Muscle of leg (tissue), 11 donors: Measurements from ENCODE around the gene C1QC. TPM values are rescaled to one million over a fixed set of nuclear protein-coding genes. Genes with fewer than 3 reads are reported as not detected.

ENCODE experiments used
- DNase-seq: peaks from one replicate; pipeline ENCODE4 v3.0.0; 2013
- H3K27ac ChIP-seq: one replicate; pipeline ENCODE4 v1.5.1; 2013; ENCODE audit warnings: mild to moderate bottlenecking, low read length, control low read depth
- H3K27me3 ChIP-seq: one replicate; pipeline ENCODE4 v1.6.1; 2013; ENCODE audit warnings: low read length; ENCODE audit not compliant: control insufficient read depth, insufficient read depth
- H3K36me3 ChIP-seq: one replicate; pipeline ENCODE4 v1.6.1; 2013; ENCODE audit warnings: low read length; ENCODE audit not compliant: control insufficient read depth, insufficient read depth
- H3K4me1 ChIP-seq: one replicate; pipeline ENCODE4 v1.6.1; 2013; ENCODE audit warnings: low read length; ENCODE audit not compliant: control insufficient read depth, insufficient read depth
- H3K4me3 ChIP-seq: one replicate; pipeline ENCODE4 v1.5.1; 2013; ENCODE audit warnings: low read length, control low read depth
- H3K9me3 ChIP-seq: replicated peaks from 2 replicates; pipeline ENCODE4 v1.6.1; 2013; ENCODE audit warnings: low read depth, low read length; ENCODE audit not compliant: control insufficient read depth
- WGBS: methylation state at CpG from one replicate; pipeline ENCODE4 v1.1.5; 2013; ENCODE audit warnings: missing lambda C conversion rate; ENCODE audit not compliant: insufficient coverage; 5-methylcytosine and 5-hydroxymethylcytosine counted together
- polyA plus RNA-seq, 8 donors: library from polyadenylated mRNA; unstranded; fragments of 120-200 nt; gene quantifications; one replicate each; pipeline versions ENCODE4 v1.2.1 to v1.2.3, GENCODE V29; 2013; ENCODE audit warnings: inconsistent platforms in 1 of 8, low replicate concordance in 1 of 8; ENCODE audit not compliant: insufficient read length in 8 of 8, insufficient read depth in 1 of 8
- total RNA-seq: library from RNA; stranded (reverse); fragments of 120-200 nt; gene quantifications from one replicate; pipeline ENCODE4 v1.2.4, GENCODE V29; 2013

The C1QC gene
- total and polyA plus RNA-seq, 9 donors = 19.1 to 45.2 (median 35.2) TPM

DNA sequence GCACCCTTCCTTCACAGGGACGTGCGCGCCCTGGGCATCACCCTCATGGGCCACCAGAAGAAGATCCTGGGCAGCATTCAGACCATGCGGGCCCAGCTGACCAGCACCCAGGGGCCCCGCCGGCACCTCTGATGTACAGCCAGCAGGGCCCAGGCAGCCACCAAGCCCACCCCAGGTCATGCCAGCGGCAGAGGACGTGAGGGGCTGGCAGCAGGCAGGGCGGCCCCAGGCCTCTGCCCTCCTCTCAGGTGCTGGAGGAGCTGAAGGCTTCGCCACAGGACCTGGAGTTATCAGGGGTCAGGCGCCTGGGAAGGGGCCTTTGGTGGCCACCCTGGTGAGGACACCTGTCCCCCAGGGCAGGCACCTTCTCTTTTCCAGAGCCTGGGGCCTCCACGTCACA is 41.8 kb upstream of the C1QC start:
- H3K4me1 ChIP-seq = no peaks in the 10 kb centered on the region
- peaks cover 34% of the 10 kb centered on the region for H3K27me3 ChIP-seq
- DNase-seq = no peak
- 94% methylated on average over 10 of the region's 12 CpGs for WGBS
- H3K9me3 ChIP-seq = no peaks in the 10 kb centered on the region
- no peak overlapping the region for H3K4me3 ChIP-seq
- no peak overlapping the region for H3K27ac ChIP-seq
- H3K36me3 ChIP-seq = no peaks in the 10 kb centered on the region

DNA sequence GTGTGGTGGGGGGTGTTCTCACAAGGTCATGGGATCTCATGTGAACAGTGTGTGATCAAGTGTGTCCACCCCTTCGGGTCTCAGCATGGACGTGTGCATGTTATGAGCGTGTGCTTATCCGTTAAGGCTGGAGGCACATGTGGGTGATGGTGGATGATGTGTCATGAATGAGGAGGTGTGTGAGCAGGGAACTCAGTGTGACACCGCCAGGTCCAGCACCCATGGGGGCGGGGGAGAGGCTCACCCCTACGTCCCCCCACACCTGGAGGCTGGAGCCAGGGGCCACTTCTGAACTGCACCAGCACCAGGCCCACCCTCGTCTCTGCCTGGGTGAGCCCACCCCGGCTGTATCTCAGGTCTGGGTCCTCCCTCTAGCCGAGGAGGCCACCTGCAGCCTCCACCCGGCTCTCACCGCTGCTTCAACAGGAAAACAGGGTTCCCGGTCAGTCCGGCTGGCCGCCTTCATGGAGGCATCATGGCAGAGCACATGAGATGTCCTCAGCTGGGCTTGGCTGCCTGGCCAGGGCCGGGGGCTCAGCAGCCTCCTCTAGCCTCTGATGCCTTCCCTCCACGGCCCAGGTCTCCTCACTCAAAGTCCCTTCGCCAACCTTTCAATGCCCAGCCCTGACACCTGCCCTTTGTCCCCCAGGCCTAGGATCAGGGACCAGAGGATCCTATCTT is 41.2 kb upstream of the C1QC start:
- H3K4me1 ChIP-seq = no peaks in the 10 kb centered on the region
- no peak overlapping the region for H3K4me3 ChIP-seq
- H3K27me3 ChIP-seq = peaks cover 34% of the 10 kb centered on the region
- WGBS = 76% methylated on average over 16 of the region's 18 CpGs
- no peaks in the 10 kb centered on the region for H3K9me3 ChIP-seq
- H3K36me3 ChIP-seq = no peaks in the 10 kb centered on the region
- H3K27ac ChIP-seq = no peak overlapping the region
- no peak for DNase-seq

- Histone ChIP-seq H3K36me3 (no peaks in the 10 kb centered on the region), H3K4me3 (no peak overlapping the region), H3K27ac (no peak overlapping the region), H3K4me1 (no peaks in the 10 kb centered on the region), H3K9me3 (no peaks in the 10 kb centered on the region), H3K27me3 (peaks cover 35% of the 10 kb centered on the region)
- 80% methylated on average over 1 of the region's 4 CpGs for WGBS
- DNase-seq = no peak
These were observed 37.3 kb upstream of the C1QC start for GRCh38 chr1:22606161-22606560.

GRCh38 chr1:22607154-22607553 is 36.3 kb upstream of the C1QC start:
- Histone ChIP-seq H3K27ac (no peak overlapping the region), H3K9me3 (no peaks in the 10 kb centered on the region), H3K27me3 (peaks cover 35% of the 10 kb centered on the region), H3K4me1 (no peaks in the 10 kb centered on the region), H3K36me3 (no peaks in the 10 kb centered on the region), H3K4me3 (no peak overlapping the region)
- no peak for DNase-seq
- WGBS = 6% methylated on average over 10 of the region's 10 CpGs

DNA sequence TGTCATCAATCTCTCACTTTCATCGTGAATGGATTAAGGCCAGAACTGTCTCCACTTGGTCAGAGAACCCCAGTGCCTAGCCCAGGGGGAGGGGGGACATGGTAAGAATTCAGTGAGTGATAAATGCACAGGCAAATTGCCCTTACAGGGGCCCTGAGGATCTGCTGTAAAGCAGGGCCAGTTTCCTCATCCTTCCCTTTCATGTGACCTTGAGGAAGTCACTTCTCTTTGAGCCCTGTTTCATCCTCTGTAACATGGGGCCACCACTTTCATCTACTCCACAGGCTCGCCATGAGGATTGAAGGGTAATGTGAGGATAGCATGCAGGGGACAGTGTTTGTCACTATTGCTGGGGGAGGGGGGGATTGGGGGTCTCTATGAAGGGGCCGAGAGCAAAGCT is 35.1 kb upstream of the C1QC start:
- H3K27me3 ChIP-seq = peaks cover 32% of the 10 kb centered on the region
- no peak for DNase-seq
- WGBS = 83% methylated on average over 1 of the region's 3 CpGs

DNA sequence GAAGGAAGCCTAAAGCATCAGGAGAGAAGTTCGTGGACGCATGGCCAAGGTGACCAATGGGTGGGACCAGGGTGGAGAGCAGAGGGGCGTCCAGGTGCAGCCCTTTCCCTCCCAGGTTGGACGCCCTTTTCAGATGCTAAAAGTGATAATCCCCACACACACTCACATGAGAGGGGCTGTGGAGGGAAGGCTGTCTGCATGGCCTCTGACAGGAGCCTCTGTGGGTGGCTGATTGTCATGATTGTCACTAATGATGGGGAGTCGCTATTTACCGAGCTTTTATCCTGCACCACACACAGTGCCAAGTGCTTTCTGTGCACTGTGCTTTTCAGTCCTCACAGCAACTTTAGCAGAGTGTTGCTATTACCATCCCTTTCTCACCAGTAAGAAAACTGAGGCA is 34.1 kb upstream of the C1QC start:
- no peak overlapping the region for H3K4me3 ChIP-seq
- 33% methylated on average over 2 of the region's 6 CpGs for WGBS
- no peak for DNase-seq
- no peaks in the 10 kb centered on the region for H3K36me3 ChIP-seq
- no peaks in the 10 kb centered on the region for H3K4me1 ChIP-seq
- no peak overlapping the region for H3K27ac ChIP-seq
- H3K27me3 ChIP-seq = peaks cover 25% of the 10 kb centered on the region
- H3K9me3 ChIP-seq = no peaks in the 10 kb centered on the region

More for the DNA sequence above, 35.1 kb upstream of the C1QC start:
- Histone ChIP-seq H3K4me3 (no peak overlapping the region), H3K4me1 (no peaks in the 10 kb centered on the region), H3K9me3 (no peaks in the 10 kb centered on the region), H3K36me3 (no peaks in the 10 kb centered on the region), H3K27ac (no peak overlapping the region)

GRCh38 chr1:22611530-22611947 is 31.9 kb upstream of the C1QC start:
- peak; percentile 80 for DNase-seq
- no peak overlapping the region for H3K27ac ChIP-seq
- 21% methylated on average over 7 of the region's 7 CpGs for WGBS
- H3K36me3 ChIP-seq = no peaks in the 10 kb centered on the region
- H3K4me1 ChIP-seq = no peaks in the 10 kb centered on the region
- H3K9me3 ChIP-seq = no peaks in the 10 kb centered on the region
- peaks cover 27% of the 10 kb centered on the region for H3K27me3 ChIP-seq
- H3K4me3 ChIP-seq = no peak overlapping the region

DNA sequence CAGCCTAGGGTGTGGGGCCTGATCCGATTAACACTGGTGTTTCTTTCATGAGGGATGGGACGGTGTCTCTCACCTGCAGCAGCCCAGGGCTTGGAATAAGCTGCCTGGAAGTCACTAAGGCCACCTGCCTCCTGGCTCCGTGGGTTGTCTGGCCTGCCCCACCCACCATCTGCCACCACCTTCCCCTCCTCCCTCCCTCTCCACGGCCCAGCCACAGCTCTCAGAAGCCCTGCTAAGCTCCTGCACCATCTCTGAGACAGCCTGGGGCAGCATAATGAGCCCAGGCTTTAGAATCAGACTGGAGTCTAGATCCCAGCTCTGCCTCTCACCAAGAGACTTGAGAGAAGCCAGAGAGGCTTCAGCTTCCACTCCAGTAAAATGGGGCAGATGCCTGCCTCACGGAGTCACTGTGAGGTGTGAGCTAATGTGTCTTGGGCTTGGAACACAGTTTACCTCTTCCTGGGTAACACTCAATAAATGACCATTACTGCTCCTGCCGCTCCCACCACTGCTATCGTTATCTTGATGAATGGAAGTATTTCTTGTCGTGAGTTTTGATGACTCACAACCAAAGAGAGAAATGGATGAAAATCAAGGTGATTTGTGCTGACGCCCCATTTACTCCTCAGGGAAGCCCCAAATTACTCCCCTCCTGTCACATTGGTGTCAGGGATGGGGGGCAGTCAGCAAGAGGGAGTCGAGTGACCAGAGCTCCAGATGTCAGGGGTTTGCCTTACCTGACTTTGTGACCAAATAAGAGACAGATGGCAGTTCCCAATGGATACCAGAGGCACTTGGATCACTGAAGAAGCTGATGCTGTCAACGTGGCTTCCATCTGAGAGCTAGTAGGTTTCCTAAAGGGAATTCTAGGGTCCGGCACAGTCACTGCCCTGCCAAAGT is 30.5 kb upstream of the C1QC start:
- WGBS = 43% methylated on average over 7 of the region's 12 CpGs
- Histone ChIP-seq H3K27me3 (peaks cover 28% of the 10 kb centered on the region), H3K9me3 (no peaks in the 10 kb centered on the region), H3K4me1 (no peaks in the 10 kb centered on the region), H3K36me3 (no peaks in the 10 kb centered on the region), H3K27ac (no peak overlapping the region), H3K4me3 (no peak overlapping the region)
- DNase-seq = no peak

DNA sequence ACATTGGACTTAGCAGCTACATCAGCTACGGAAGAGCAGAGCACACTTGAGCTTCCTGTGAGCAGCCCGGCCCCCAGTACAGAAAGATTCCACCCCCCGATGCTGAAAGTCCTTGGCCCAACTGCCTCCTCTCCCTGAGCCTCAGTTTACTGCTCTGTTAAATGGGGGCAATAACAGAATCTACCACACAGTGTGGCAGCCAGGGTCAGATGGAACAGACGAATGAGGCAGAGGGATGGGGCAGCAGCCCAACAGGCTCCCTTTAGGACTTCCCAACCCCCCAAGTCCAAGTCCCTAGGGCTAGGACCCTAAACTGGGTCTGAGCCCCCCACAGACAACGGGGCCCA is 29.9 kb upstream of the C1QC start:
- 59% methylated on average over 3 of the region's 5 CpGs for WGBS
- no peaks in the 10 kb centered on the region for H3K36me3 ChIP-seq
- DNase-seq = no peak
- H3K4me3 ChIP-seq = no peak overlapping the region
- no peak overlapping the region for H3K27ac ChIP-seq
- H3K9me3 ChIP-seq = no peaks in the 10 kb centered on the region
- peaks cover 31% of the 10 kb centered on the region for H3K27me3 ChIP-seq
- no peaks in the 10 kb centered on the region for H3K4me1 ChIP-seq

DNA sequence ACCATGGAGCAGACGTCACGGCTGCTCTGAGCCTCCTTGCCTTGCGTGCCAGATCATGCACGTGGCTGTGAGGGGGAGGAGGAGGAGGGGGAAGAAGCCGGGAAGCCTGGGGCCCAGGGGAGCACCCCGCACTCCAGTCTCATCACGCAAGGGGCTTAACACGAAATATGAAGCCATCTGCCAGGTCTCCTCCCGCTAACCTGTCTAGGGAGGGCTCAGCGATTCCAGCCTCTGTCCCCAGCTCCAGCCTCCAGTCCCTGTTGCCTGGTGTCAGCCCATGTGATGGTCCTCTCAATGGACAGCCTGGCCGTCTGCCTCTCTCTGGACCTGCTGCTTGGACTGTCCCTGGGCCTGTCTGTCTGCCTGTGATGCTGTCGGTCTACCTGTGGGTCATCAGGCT is 29.5 kb upstream of the C1QC start:
- H3K36me3 ChIP-seq = no peaks in the 10 kb centered on the region
- no peak overlapping the region for H3K4me3 ChIP-seq
- WGBS = 34% methylated on average over 10 of the region's 12 CpGs
- no peaks in the 10 kb centered on the region for H3K4me1 ChIP-seq
- H3K27me3 ChIP-seq = peaks cover 35% of the 10 kb centered on the region
- DNase-seq = no peak
- no peak overlapping the region for H3K27ac ChIP-seq
- H3K9me3 ChIP-seq = no peaks in the 10 kb centered on the region
